Vagina (tissue), 2 donors: ENCODE results near the gene CAMK2N2.

Experiments
- POLR2A ChIP-seq, 2 donors: fragments of 450-650 bp; IDR thresholded peaks; one replicate each; pipeline ENCODE4 v1.6.1; 2017; ENCODE audit warnings: antibody characterized with exemption in 2 of 2, mild to moderate bottlenecking in 2 of 2, moderate library complexity in 2 of 2
- TF ChIP-seq, protein P1 (sequence below), 3 experiments: fragments of 450-650 bp in 2 of 3; fragments of 200-600 bp in 1 of 3; sonication (generic) in 1 of 3; IDR thresholded peaks; one replicate each; pipeline ENCODE4 v1.5.1; 2017 to 2019; ENCODE audit warnings: antibody characterized with exemption in 3 of 3, mild to moderate bottlenecking in 2 of 3, moderate library complexity in 2 of 3

DNA sequence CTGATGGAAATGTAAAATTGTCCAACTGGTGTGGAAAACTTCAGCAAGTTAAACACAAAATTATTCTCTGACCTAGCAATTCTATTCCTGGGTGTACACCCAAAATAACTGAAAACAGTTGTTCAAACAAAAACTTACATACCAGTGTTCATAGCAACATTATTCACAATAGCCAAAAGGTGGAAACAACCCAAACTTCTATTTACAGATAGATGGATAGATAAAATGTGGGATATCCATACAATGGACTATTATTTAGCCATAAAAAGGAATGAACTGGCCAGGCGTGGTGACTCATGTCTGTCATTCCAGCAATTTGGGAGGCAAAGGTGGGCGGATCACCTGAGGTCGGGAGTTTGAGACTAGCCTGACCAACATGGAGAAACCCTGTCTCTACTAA is 38.8 kb downstream of the CAMK2N2 start:
- TF ChIP-seq, protein P1, sequence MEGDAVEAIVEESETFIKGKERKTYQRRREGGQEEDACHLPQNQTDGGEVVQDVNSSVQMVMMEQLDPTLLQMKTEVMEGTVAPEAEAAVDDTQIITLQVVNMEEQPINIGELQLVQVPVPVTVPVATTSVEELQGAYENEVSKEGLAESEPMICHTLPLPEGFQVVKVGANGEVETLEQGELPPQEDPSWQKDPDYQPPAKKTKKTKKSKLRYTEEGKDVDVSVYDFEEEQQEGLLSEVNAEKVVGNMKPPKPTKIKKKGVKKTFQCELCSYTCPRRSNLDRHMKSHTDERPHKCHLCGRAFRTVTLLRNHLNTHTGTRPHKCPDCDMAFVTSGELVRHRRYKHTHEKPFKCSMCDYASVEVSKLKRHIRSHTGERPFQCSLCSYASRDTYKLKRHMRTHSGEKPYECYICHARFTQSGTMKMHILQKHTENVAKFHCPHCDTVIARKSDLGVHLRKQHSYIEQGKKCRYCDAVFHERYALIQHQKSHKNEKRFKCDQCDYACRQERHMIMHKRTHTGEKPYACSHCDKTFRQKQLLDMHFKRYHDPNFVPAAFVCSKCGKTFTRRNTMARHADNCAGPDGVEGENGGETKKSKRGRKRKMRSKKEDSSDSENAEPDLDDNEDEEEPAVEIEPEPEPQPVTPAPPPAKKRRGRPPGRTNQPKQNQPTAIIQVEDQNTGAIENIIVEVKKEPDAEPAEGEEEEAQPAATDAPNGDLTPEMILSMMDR (IDR thresholded peaks at IDR 0.05), result no peak
- no peak for TF ChIP-seq POLR2A (IDR thresholded peaks at IDR 0.05)
